ENCODE measurements around the gene C21orf91.

Gene C21orf91

GRCh38 chr21:17789069-17789468 lies 30.1 kb downstream of the C21orf91 start:
- no peak overlapping the region for H4K12ac ChIP-seq (ENCODE audit: low read depth, low read length)
- H3K36me3 ChIP-seq (ENCODE audit: control insufficient read depth in 1 of 2, insufficient read depth in 2 of 2, low read length in 2 of 2) = peaks cover 5 to 9% of the 10 kb centered on the region in 2 experiments
- WGBS (ENCODE audit: extremely low coverage, insufficient coverage, insufficient read length) = no CpG with 5 or more reads among the region's 3 CpGs
- no peak overlapping the region for H2AK5ac ChIP-seq (ENCODE audit: low read length)
- H3K4me1 ChIP-seq (ENCODE audit: control insufficient read depth in 1 of 2, insufficient read depth in 2 of 2, low read length in 2 of 2) = no peaks in the 10 kb centered on the region
- H2BK120ac ChIP-seq (ENCODE audit: insufficient read depth, low read length, poor library complexity) = no peak overlapping the region
- no peak overlapping the region for H3K4me3 ChIP-seq (ENCODE audit: low read depth, low read length)
- H3K18ac ChIP-seq (ENCODE audit: low read length) = no peak overlapping the region
- no peak overlapping the region for H3K4ac ChIP-seq (ENCODE audit: low read depth, low read length)
- no peaks in the 10 kb centered on the region for H3K27me3 ChIP-seq (ENCODE audit: insufficient read depth, low read length)
- no peaks in the 10 kb centered on the region for H3K79me2 ChIP-seq (ENCODE audit: control insufficient read depth, insufficient read depth, low read length, poor library complexity)
- no peak overlapping the region for H3K14ac ChIP-seq (ENCODE audit: low read length)
- no peak overlapping the region for H4K91ac ChIP-seq (ENCODE audit: low read depth, low read length)
- H3K27ac ChIP-seq (ENCODE audit: low read depth, low read length) = no peak overlapping the region
- H3K23ac ChIP-seq (ENCODE audit: low read length) = no peak overlapping the region
- no peak overlapping the region for H2BK12ac ChIP-seq (ENCODE audit: low read length)
- H4K8ac ChIP-seq (ENCODE audit: low read depth, low read length) = no peak overlapping the region
- no peak for DNase-seq
- H3K9ac ChIP-seq (ENCODE audit: low read length) = no peak overlapping the region
- no peak overlapping the region for H3K4me2 ChIP-seq (ENCODE audit: low read length)
- H3K79me1 ChIP-seq (ENCODE audit: low read length) = no peaks in the 10 kb centered on the region
- no peak overlapping the region for H2AFZ ChIP-seq (ENCODE audit: insufficient read depth, low read length, poor library complexity)
- no peak overlapping the region for H2BK5ac ChIP-seq (ENCODE audit: low read depth, low read length, poor library complexity)
- no peaks in the 10 kb centered on the region for H3K9me3 ChIP-seq (ENCODE audit: insufficient read depth, low read depth, low read length)

GRCh38 chr21:17786851-17787181 lies 32.3 kb downstream of the C21orf91 start:
- no peak overlapping the region for H2BK12ac ChIP-seq (ENCODE audit: low read length)
- H3K27ac ChIP-seq (ENCODE audit: low read depth, low read length) = no peak overlapping the region
- H4K91ac ChIP-seq (ENCODE audit: low read depth, low read length) = no peak overlapping the region
- H3K23ac ChIP-seq (ENCODE audit: low read length) = no peak overlapping the region
- H3K79me1 ChIP-seq (ENCODE audit: low read length) = no peaks in the 10 kb centered on the region
- peaks cover 3 to 8% of the 10 kb centered on the region in 2 experiments for H3K36me3 ChIP-seq (ENCODE audit: control insufficient read depth in 1 of 2, insufficient read depth in 2 of 2, low read length in 2 of 2)
- no peak overlapping the region for H3K4ac ChIP-seq (ENCODE audit: low read depth, low read length)
- H3K18ac ChIP-seq (ENCODE audit: low read length) = no peak overlapping the region
- H3K9me3 ChIP-seq (ENCODE audit: insufficient read depth, low read depth, low read length) = no peaks in the 10 kb centered on the region
- H3K14ac ChIP-seq (ENCODE audit: low read length) = no peak overlapping the region
- H2AFZ ChIP-seq (ENCODE audit: insufficient read depth, low read length, poor library complexity) = no peak overlapping the region
- WGBS (ENCODE audit: extremely low coverage, insufficient coverage, insufficient read length) = no CpG with 5 or more reads among the region's 2 CpGs
- no peak overlapping the region for H3K4me2 ChIP-seq (ENCODE audit: low read length)
- no peak overlapping the region for H4K8ac ChIP-seq (ENCODE audit: low read depth, low read length)
- H3K9ac ChIP-seq (ENCODE audit: low read length) = no peak overlapping the region
- no peaks in the 10 kb centered on the region for H3K4me1 ChIP-seq (ENCODE audit: control insufficient read depth in 1 of 2, insufficient read depth in 2 of 2, low read length in 2 of 2)
- DNase-seq = no peak
- no peak overlapping the region for H2AK5ac ChIP-seq (ENCODE audit: low read length)
- no peak overlapping the region for H3K4me3 ChIP-seq (ENCODE audit: low read depth, low read length)
- H2BK120ac ChIP-seq (ENCODE audit: insufficient read depth, low read length, poor library complexity) = no peak overlapping the region
- no peak overlapping the region for H4K12ac ChIP-seq (ENCODE audit: low read depth, low read length)
- H3K79me2 ChIP-seq (ENCODE audit: control insufficient read depth, insufficient read depth, low read length, poor library complexity) = no peaks in the 10 kb centered on the region
- H3K27me3 ChIP-seq (ENCODE audit: insufficient read depth, low read length) = no peaks in the 10 kb centered on the region
- H2BK5ac ChIP-seq (ENCODE audit: low read depth, low read length, poor library complexity) = no peak overlapping the region

GRCh38 chr21:17786071-17786850 lies 32.9 kb downstream of the C21orf91 start:
- Histone ChIP-seq H4K91ac (ENCODE audit: low read depth, low read length) (no peak overlapping the region), H2BK120ac (ENCODE audit: insufficient read depth, low read length, poor library complexity) (no peak overlapping the region), H2BK12ac (ENCODE audit: low read length) (no peak overlapping the region), H3K14ac (ENCODE audit: low read length) (no peak overlapping the region), H4K8ac (ENCODE audit: low read depth, low read length) (no peak overlapping the region), H3K4me2 (ENCODE audit: low read length) (no peak overlapping the region), H2AK5ac (ENCODE audit: low read length) (no peak overlapping the region), H3K9me3 (ENCODE audit: insufficient read depth, low read depth, low read length) (no peaks in the 10 kb centered on the region), H3K9ac (ENCODE audit: low read length) (no peak overlapping the region), H3K18ac (ENCODE audit: low read length) (no peak overlapping the region), H3K4me3 (ENCODE audit: low read depth, low read length) (no peak overlapping the region), H3K27ac (ENCODE audit: low read depth, low read length) (no peak overlapping the region), H3K79me1 (ENCODE audit: low read length) (no peaks in the 10 kb centered on the region), H3K23ac (ENCODE audit: low read length) (no peak overlapping the region), H3K4me1 (ENCODE audit: control insufficient read depth in 1 of 2, insufficient read depth in 2 of 2, low read length in 2 of 2) (peaks cover 0 to under 1% of the 10 kb centered on the region in 2 experiments), H2AFZ (ENCODE audit: insufficient read depth, low read length, poor library complexity) (no peak overlapping the region), H3K4ac (ENCODE audit: low read depth, low read length) (no peak overlapping the region), H3K27me3 (ENCODE audit: insufficient read depth, low read length) (no peaks in the 10 kb centered on the region), H2BK5ac (ENCODE audit: low read depth, low read length, poor library complexity) (no peak overlapping the region), H3K79me2 (ENCODE audit: control insufficient read depth, insufficient read depth, low read length, poor library complexity) (no peaks in the 10 kb centered on the region), H3K36me3 (ENCODE audit: control insufficient read depth in 1 of 2, insufficient read depth in 2 of 2, low read length in 2 of 2) (peaks cover 3 to 8% of the 10 kb centered on the region in 2 experiments), H4K12ac (ENCODE audit: low read depth, low read length) (no peak overlapping the region)
- no peak for DNase-seq
- no CpG with 5 or more reads among the region's 8 CpGs for WGBS (ENCODE audit: extremely low coverage, insufficient coverage, insufficient read length)

- no peak for DNase-seq
- H3K4ac ChIP-seq (ENCODE audit: low read depth, low read length) = no peak overlapping the region
- WGBS (ENCODE audit: extremely low coverage, insufficient coverage, insufficient read length) = no CpG with 5 or more reads among the region's 2 CpGs
These were observed 33.8 kb downstream of the C21orf91 start for GRCh38 chr21:17785403-17785788.

More at GRCh38 chr21:17785403-17785788, 33.8 kb downstream of the C21orf91 start:
- H3K9me3 ChIP-seq (ENCODE audit: insufficient read depth, low read depth, low read length) = no peaks in the 10 kb centered on the region
- H3K4me1 ChIP-seq (ENCODE audit: control insufficient read depth in 1 of 2, insufficient read depth in 2 of 2, low read length in 2 of 2) = peaks cover under 1 to 4% of the 10 kb centered on the region in 2 experiments
- no peak overlapping the region for H3K9ac ChIP-seq (ENCODE audit: low read length)
- no peak overlapping the region for H2BK12ac ChIP-seq (ENCODE audit: low read length)
- H2BK5ac ChIP-seq (ENCODE audit: low read depth, low read length, poor library complexity) = no peak overlapping the region
- H2AK5ac ChIP-seq (ENCODE audit: low read length) = no peak overlapping the region
- no peak overlapping the region for H3K14ac ChIP-seq (ENCODE audit: low read length)
- no peak overlapping the region for H4K12ac ChIP-seq (ENCODE audit: low read depth, low read length)
- no peak overlapping the region for H3K18ac ChIP-seq (ENCODE audit: low read length)
- H3K4me3 ChIP-seq (ENCODE audit: low read depth, low read length) = no peak overlapping the region
- no peak overlapping the region for H2AFZ ChIP-seq (ENCODE audit: insufficient read depth, low read length, poor library complexity)
- no peak overlapping the region for H4K91ac ChIP-seq (ENCODE audit: low read depth, low read length)
- no peaks in the 10 kb centered on the region for H3K79me2 ChIP-seq (ENCODE audit: control insufficient read depth, insufficient read depth, low read length, poor library complexity)
- H3K79me1 ChIP-seq (ENCODE audit: low read length) = peaks cover under 1% of the 10 kb centered on the region
- H3K27ac ChIP-seq (ENCODE audit: low read depth, low read length) = no peak overlapping the region
- no peak overlapping the region for H3K4me2 ChIP-seq (ENCODE audit: low read length)
- no peak overlapping the region for H3K23ac ChIP-seq (ENCODE audit: low read length)
- no peaks in the 10 kb centered on the region for H3K27me3 ChIP-seq (ENCODE audit: insufficient read depth, low read length)
- H4K8ac ChIP-seq (ENCODE audit: low read depth, low read length) = no peak overlapping the region
- H3K36me3 ChIP-seq (ENCODE audit: control insufficient read depth in 1 of 2, insufficient read depth in 2 of 2, low read length in 2 of 2) = peaks cover 3 to 8% of the 10 kb centered on the region in 2 experiments
- no peak overlapping the region for H2BK120ac ChIP-seq (ENCODE audit: insufficient read depth, low read length, poor library complexity)

Data from trophoblast cell (in vitro differentiated cells and primary cell).